HepG2 (cell line): Measurements from ENCODE around the gene RPS8. TPM values are rescaled to one million over a fixed set of nuclear protein-coding genes. Genes with fewer than 3 reads are reported as not detected.

Source experiments
- BRD4 ChIP-seq: sonication (generic); formaldehyde crosslinking; IDR thresholded peaks from 2 replicates; pipeline ENCODE4 v1.4.0; 2020; ENCODE audit warnings: missing genetic modification reagents
- GMEB2 ChIP-seq: IDR thresholded peaks from 2 replicates; pipeline ENCODE4 v1.6.1; 2016; ENCODE audit warnings: missing biosample characterization, missing genetic modification reagents, low read depth
- MAF1 ChIP-seq: sonication (generic); formaldehyde crosslinking; IDR thresholded peaks from 2 replicates; pipeline ENCODE4 v1.5.0; 2020; ENCODE audit warnings: missing genetic modification reagents, borderline replicate concordance
- NFIB ChIP-seq: sonication (generic); formaldehyde crosslinking; IDR thresholded peaks from 2 replicates; pipeline ENCODE4 v1.9.0; 2021; ENCODE audit warnings: missing genetic modification reagents, mild to moderate bottlenecking, borderline replicate concordance
- NR2F1 ChIP-seq, 2 experiments: fragments of 450-650 bp in 1 of 2; formaldehyde crosslinking in 1 of 2; IDR thresholded peaks; 2 replicates each; pipeline versions ENCODE4 v1.5.0 to v1.6.1; 2016 to 2020; ENCODE audit warnings: mild to moderate bottlenecking in 1 of 2, missing compliant biosample characterization in 1 of 2, missing genetic modification reagents in 1 of 2, moderate library complexity in 1 of 2
- RARA ChIP-seq: IDR thresholded peaks from 2 replicates; pipeline ENCODE4 v1.6.1; 2016; ENCODE audit warnings: missing genetic modification reagents, missing compliant biosample characterization
- SIN3A ChIP-seq: IDR thresholded peaks from 2 replicates; pipeline ENCODE4 v1.6.1; 2011; ENCODE audit warnings: low read depth, mild to moderate bottlenecking, control low read depth, low read length, borderline replicate concordance
- TFDP2 ChIP-seq: sonication (generic); formaldehyde crosslinking; IDR thresholded peaks from 2 replicates; pipeline ENCODE4 v1.4.0; 2020; ENCODE audit warnings: missing genetic modification reagents
- TRAFD1 ChIP-seq: sonication (generic); formaldehyde crosslinking; IDR thresholded peaks from 2 replicates; pipeline ENCODE4 v1.5.1; 2020; ENCODE audit warnings: missing genetic modification reagents, mild to moderate bottlenecking, borderline replicate concordance
- U2AF2 ChIP-seq: fragments of 200-400 bp; formaldehyde crosslinking; IDR thresholded peaks from 2 replicates; pipeline ENCODE4 v1.6.1; 2017; ENCODE audit warnings: low read depth, mild to moderate bottlenecking, low read length
- ZBTB34 ChIP-seq: sonication (generic); formaldehyde crosslinking; IDR thresholded peaks from 2 replicates; pipeline ENCODE4 v1.8.0; 2022; ENCODE audit warnings: mild to moderate bottlenecking, missing genetic modification reagents
- ZBTB44 ChIP-seq: sonication (generic); formaldehyde crosslinking; IDR thresholded peaks from 2 replicates; pipeline ENCODE4 v1.4.0; 2020; ENCODE audit warnings: missing genetic modification reagents
- ZNF124 ChIP-seq: sonication (generic); formaldehyde crosslinking; IDR thresholded peaks from 2 replicates; pipeline ENCODE4 v1.4.0; 2020; ENCODE audit warnings: missing genetic modification reagents
- ZNF329 ChIP-seq: sonication (generic); formaldehyde crosslinking; IDR thresholded peaks from 2 replicates; pipeline ENCODE4 v1.9.0; 2021; ENCODE audit warnings: low read depth, mild to moderate bottlenecking, missing genetic modification reagents
- ZNF503 ChIP-seq: sonication (generic); formaldehyde crosslinking; IDR thresholded peaks from 2 replicates; pipeline ENCODE4 v1.4.0; 2020; ENCODE audit warnings: missing genetic modification reagents
- ZNF589 ChIP-seq: sonication (generic); formaldehyde crosslinking; conservative IDR thresholded peaks from 2 replicates; pipeline ENCODE4 v1.8.0; 2022; ENCODE audit warnings: mild to moderate bottlenecking, moderate library complexity, missing genetic modification reagents
- ZNF772 ChIP-seq: sonication (generic); formaldehyde crosslinking; IDR thresholded peaks from 2 replicates; pipeline ENCODE4 v1.5.0; 2020; ENCODE audit warnings: mild to moderate bottlenecking, missing genetic modification reagents
- ZNF781 ChIP-seq: sonication (generic); formaldehyde crosslinking; IDR thresholded peaks from 2 replicates; pipeline ENCODE4 v1.5.1; 2020; ENCODE audit warnings: borderline replicate concordance, mild to moderate bottlenecking, missing genetic modification reagents; ENCODE audit errors: not compliant biosample characterization
- ZSCAN31 ChIP-seq: sonication (generic); formaldehyde crosslinking; IDR thresholded peaks from 2 replicates; pipeline ENCODE4 v1.5.0; 2020; ENCODE audit warnings: low read depth, mild to moderate bottlenecking, missing genetic modification reagents
- polyA plus RNA-seq, 8 experiments: library from polyadenylated mRNA; depleted of rRNA in 3 of 8; stranded (reverse) in 7 of 8; unstranded in 1 of 8; fragments of >200 nt; fragmentation: Illumina TruSeq in 4 of 8; extraction: Trizol in 4 of 8; gene quantifications; 2 replicates each; pipeline versions ENCODE4 v1.2.1 to v1.2.3, GENCODE V29; 2011 to 2016; ENCODE audit warnings: low read depth in 4 of 8, missing spikeins in 1 of 8, mixed read lengths in 1 of 8; ENCODE audit not compliant: insufficient read depth in 1 of 8
- total RNA-seq, 5 experiments: library from RNA; depleted of rRNA; stranded (reverse); fragments of >200 nt; fragmentation: Illumina TruSeq; extraction: Trizol; gene quantifications; 2 replicates each; pipeline ENCODE4 v1.2.3, GENCODE V29; 2016; ENCODE audit warnings: low read depth in 1 of 5

Gene RPS8
- total and polyA plus RNA-seq, 2 of the 13 experiments (the other 11 are each of a cell fraction or from before 2014, with no cell fraction given): 2,628 to 2,822 TPM

GRCh38 chr1:44807364-44808062 is 32.2 kb downstream of the RPS8 start (continued):
- TF ChIP-seq NR2F1 (CRISPR knock-in tag; IDR thresholded peaks at IDR 0.05) (peak; percentile 20 to 69; a peak in 3 of 4 replicates), NFIB (CRISPR knock-in tag) (no peak), ZBTB44 (CRISPR knock-in tag) (no peak), TRAFD1 (CRISPR knock-in tag) (no peak), MAF1 (no peak), ZBTB34 (CRISPR knock-in tag) (peak; percentile 89), ZNF772 (CRISPR knock-in tag) (peak; percentile 92), U2AF2 (peak; percentile 66; the same call in 1 of the 2 replicates), ZSCAN31 (no peak), GMEB2 (CRISPR knock-in tag) (no peak), ZNF329 (CRISPR knock-in tag) (no peak), ZNF124 (no peak; the same call in 1 of the 2 replicates), ZNF781 (no peak), RARA (CRISPR knock-in tag) (peak; percentile 79; the same call in 1 of the 2 replicates), ZNF503 (CRISPR knock-in tag) (no peak), SIN3A (peak; percentile 68; the same call in 1 of the 2 replicates), ZNF589 (CRISPR knock-in tag) (0 out of 2 replicates have a peak, but pooled peaks have one; percentile 66), TFDP2 (CRISPR knock-in tag) (peak; percentile 75), BRD4 (CRISPR knock-in tag) (no peak)
